Measurements from ENCODE around the gene USE1.

DNA sequence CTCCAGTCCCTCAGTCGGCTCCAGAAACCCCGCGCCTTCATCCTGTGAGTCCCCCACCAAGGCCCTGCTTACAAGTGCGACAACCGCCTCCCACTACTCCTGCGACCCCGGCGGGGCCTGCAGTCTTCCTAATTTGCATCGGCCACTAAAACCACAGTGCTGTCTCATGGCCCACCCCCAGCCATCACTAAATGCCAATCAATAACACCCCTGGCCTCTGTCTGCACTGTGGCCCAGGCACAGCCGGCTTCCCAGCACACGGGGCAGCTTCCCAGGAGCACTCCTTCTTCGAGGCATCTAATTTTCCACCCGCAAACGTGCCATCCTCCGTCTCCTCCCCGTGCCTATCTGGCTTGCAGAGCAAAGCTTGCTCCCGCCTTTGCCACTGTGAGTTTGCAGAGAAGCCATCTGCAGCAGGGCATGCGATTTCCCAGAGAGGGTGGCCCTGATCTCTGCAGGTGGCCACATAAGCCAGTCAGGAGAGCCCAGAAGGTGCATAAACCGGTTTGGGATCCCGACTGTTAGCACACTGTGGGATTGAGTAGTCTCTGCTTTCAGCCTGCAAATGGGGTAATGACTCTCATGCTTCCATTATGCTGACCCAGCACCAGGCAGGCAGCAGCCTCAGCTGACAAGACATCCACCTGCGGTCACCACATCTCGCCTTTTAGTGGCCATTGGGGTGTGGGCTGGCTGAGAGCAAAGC, 34.0 kb upstream of the USE1 start:
- TF ChIP-seq CTCF (IDR thresholded peaks at IDR 0.05) (no peak), POLR2A (IDR thresholded peaks at IDR 0.05) (no peak)
